Measurements from ENCODE around the gene CFAP58. TPM values are rescaled to one million over a fixed set of nuclear protein-coding genes. Genes with fewer than 3 reads are reported as not detected.

CFAP58 gene
- total RNA-seq: 0.12 TPM

GRCh38 chr10:104353325-104354048 lies at the start of gene CFAP58:
Gene CFAP58 (plus strand): TSS chr10:104353833. CDS start chr10:104353898, 65 bp downstream.
- peak; percentile 93 for DNase-seq (ENCODE audit: low spot score)

- no peak for DNase-seq (ENCODE audit: low spot score)
These were observed 49.3 kb upstream of the CFAP58 start for GRCh38 chr10:104304356-104304745.

DNA sequence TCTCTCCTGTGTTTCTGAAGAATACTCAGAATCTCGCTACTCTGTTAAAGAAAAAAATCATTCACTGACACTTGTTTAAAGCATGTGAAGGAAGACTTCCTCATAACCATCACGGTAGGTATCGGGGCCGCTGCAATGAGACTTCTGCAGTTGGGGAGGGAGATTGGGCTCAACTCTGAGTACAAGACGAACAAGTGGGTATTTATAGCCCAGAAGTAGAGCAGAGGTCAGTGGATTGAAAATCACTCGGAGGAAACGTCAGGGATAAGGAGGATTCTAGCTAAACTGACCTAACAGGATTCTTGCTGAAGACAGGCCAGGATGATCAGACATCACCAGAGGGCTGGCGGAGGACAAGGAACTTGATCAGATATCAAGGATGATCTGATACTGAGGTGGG lies 48.7 kb upstream of the CFAP58 start:
- no peak for DNase-seq (ENCODE audit: low spot score)

- DNase-seq (ENCODE audit: low spot score): no peak
These were observed 46.7 kb upstream of the CFAP58 start for GRCh38 chr10:104306897-104307296.

- DNase-seq (ENCODE audit: low spot score): no peak
These were observed 45.8 kb upstream of the CFAP58 start for GRCh38 chr10:104307576-104308438.

DNA sequence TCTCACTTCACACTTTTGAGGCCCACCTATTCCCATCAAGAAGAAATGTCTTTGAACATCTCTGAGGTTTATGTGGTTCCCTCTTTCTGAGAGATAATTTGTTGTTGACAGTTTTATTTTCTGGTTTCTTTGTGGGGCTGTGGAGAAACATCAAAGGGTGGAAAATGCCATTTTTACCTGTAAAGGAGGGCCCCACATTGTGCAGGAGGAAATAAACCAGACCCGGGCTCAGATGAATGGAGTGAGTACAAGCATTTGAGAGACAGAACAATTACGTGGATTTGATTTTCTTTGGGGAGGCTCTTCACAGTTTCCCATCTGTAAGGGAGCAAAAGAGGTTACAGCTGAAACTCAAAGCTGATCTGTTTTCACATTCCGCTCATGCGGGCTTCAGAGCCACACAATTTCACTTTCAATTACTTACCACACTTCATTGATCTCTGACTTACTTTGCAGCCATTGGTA lies 45.2 kb upstream of the CFAP58 start:
- DNase-seq (ENCODE audit: low spot score): no peak

GRCh38 chr10:104309980-104310978 lies 43.4 kb upstream of the CFAP58 start:
- no peak for DNase-seq (ENCODE audit: low spot score)

DNA sequence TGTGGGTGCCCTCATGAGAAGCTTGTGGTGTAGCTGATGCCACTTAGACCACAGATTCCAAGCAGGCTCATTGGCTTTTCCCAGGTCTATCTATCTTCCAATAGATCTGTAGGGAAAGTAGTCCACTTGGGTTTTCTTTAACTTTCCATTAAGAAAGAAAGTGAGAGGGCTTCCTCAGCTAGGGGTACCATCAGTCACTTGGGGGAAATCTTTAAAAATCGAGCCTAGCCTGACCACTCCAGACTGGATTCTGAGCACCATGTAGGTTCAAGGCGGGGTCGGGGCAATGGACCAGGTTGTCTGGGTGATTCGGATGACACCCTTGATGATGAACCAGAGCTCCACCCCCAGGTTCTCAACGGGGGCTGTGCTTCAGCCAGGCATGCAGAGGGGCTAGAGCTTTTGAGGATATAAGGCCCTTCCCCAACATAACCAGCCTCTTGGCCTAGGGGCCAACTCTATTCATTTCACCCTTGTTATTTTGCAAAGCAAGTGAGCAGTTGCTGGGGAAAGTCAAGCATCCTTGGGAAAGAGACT lies 42.4 kb upstream of the CFAP58 start:
- no peak for DNase-seq (ENCODE audit: low spot score)

DNA sequence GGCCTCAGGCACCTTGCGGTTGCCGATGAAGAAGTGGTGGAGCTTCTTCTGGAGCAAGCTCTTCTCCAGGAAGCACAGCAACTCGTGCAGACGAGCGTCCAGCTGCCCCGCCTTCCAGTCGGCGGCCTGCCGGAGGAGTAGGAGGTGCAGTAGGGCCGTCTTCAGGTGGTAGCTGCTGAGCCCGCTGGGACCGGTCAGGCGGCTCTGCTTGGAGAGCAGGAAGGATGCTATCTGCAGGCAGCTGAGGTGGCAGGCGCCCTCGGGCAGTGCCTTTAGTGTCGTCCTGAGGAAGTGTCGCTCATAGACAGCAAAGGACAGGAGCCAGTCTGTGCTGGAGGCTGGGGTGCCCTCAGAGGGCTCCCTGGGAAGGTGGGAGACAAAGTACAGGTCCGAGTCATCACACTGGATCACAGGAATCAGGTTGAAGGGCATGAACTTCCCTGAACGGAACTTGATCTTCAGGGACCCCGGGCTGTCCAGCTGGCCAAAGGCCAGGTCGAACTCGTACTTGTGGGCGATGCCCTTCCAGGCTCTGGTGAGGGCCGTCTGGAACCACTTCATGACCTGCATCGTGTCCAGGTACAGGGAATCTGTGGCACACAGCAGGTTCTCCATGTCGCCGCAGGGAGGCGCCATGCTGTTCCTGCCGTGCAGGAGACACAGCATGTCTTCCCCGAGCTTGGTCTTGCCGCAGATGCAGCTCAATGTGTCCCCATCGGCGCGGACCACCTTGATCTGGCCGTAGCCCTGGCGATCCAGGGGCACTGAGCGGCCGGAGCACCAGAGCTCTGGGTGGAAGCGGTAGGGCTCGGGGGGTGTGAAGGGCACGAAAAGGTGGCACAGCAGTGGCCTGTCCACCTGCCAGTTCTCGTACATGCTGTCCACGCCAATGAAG lies 38.8 kb upstream of the CFAP58 start:
- no peak for DNase-seq (ENCODE audit: low spot score)

- no peak for DNase-seq (ENCODE audit: low spot score)
These were observed 38.1 kb upstream of the CFAP58 start for GRCh38 chr10:104315486-104315921.

DNA sequence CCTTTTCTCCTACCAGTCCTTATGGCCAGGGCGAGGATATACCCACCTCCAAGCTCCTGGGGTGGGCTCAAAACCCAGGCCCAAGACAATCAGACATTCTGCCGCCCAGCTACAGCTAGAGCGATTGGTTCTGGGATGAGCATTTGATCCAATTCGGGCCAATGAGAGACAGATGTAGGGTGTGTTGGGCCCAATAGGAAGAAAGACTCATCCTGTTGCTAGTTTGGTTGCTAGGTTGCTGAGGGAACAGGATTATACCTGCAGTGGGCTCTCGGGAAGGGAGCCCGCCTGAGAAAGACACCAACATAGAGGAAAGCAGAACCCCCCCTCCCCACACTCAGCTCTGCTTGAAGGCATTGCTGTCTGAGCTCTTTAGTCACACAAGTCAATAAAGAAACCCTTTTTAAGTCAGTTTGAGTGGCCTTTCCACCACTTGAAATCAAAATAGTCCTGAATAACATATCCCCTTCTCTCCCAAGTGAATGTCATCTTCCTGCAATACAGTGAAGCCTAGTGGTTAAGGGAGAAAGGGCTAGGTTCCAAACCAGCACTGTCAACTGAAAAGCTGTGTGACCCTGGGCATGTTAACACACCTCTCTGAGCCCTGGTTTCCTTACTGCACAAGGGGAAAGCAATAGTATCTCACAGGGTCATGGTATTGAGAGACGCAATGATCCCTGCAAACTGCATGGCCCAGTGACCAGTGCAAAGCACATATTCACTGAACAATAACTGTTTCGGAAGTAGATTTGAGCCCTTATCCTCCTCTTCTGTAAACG lies 37.1 kb upstream of the CFAP58 start:
- DNase-seq (ENCODE audit: low spot score): no peak

GRCh38 chr10:104317269-104317710 lies 36.3 kb upstream of the CFAP58 start:
- DNase-seq (ENCODE audit: low spot score): no peak

GRCh38 chr10:104317726-104318299 lies 35.8 kb upstream of the CFAP58 start:
- DNase-seq (ENCODE audit: low spot score): no peak

GRCh38 chr10:104318326-104318725 lies 35.3 kb upstream of the CFAP58 start:
- DNase-seq (ENCODE audit: low spot score): no peak

DNA sequence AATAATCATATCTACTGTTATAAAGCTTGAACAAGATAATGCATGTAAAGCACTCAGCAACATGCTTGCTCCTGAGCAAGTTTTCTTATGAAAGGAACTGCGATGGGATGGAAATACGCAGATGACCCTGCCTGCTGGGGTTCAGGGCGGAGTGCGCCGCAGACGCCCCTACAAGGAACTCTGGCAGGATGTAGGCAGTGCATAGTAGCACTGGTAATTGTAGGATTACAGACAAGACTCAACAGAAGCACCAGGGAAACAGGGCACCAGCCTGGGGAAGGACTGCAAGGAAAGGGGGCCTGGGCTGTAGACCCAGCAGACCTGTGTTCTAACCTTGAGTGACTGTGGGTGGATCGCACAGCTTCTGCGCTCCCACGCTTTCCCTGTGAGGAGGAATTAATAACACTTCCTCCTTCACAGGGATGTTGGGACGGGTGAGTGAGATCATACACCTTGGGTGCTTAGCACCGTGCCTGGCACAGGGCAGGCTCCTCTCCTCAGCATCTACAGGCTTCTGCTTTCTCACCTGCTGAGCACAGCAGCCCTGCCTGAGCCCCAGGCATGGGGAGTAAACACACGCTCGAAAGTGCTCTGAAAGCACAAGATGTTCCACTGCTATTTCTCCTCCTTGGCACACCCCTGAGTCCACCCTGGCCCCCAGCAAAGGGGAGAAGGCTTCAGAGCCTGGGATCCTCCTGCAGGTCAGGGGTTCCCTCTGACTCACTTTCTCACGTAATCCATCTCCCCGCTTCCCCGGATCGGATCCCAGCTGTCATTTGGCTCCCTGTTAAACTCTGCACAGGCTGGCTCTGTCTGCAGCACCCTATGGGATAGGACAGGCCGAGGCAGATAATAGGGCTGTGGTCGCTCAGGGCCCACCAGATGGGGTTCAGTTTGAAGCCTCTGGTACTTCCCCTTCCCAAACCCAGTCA lies 34.6 kb upstream of the CFAP58 start:
- DNase-seq (ENCODE audit: low spot score): no peak

DNA sequence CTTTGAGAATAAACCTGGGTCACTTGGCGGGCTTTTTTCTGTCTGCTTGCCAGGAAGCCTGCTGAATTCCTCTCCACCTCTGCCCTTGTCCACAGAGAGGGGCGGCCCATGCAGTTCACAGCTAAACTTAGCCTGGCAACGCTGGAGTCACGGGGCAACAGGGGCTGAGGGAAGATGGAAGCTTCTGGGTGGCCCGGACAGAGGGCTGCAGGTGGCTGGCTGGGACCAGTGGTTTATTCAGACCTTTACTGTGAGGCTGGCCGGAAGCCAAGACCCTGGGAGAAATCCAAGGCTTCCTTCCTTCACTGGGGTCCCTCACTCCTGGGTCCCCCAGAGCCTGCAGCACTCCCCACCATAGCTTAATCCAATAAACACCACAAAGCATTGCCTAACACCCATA lies 32.4 kb upstream of the CFAP58 start:
- DNase-seq (ENCODE audit: low spot score): no peak

GRCh38 chr10:104321725-104322415 lies 31.8 kb upstream of the CFAP58 start:
- DNase-seq (ENCODE audit: low spot score): no peak
